Measurements from ENCODE around the gene EEF1AKMT2.

The EEF1AKMT2 gene

DNA sequence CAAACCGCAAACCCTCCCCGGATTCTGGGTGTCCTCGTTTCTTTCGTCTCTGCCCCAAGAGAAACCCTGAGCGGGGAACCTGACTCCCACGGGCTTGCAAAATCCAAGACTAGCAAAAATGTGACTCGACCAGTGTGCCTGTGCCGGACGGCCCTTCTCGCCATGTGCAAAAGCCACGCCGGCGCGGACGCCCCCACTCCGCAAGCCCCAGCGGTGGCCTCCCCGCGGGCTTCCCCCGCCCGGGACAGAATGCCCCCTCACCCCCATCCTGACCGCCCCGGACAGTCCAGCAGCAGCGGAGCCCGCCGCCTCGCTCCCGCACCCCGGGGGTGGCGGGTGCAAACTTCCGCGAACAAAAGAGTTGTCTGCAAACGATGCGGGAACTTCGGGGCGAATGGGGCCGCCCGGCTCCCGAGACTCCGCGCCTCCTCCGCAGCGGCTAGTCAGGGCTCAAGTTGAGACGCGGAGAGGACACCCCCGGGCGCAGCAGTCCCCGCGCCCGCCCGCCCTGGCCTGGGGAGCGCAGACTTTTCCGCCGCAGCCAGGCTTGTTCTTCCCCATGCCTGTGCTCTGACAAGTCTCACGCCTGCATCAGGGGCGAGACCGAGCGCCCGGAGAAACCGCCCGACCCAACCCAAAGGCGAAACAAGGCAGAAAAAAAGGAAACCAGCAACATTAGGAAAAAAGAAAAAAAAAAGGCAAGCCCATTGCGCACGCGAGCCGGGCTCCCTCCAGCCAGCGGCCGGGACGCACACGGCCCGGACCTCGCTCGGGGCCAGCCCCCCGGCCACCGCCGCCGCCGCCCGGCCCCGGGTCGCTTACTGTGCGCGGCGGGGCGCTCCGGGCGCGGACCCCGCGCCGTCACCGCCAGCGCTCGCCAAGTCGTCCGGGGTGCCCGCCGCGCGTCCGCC, 48.2 kb downstream of the EEF1AKMT2 start:
- no peak for DNase-seq (ENCODE audit: extremely low read depth, low read depth)
- TF ChIP-seq CTCF (IDR thresholded peaks at IDR 0.05; ENCODE audit: low read depth, low read length, missing control alignments): no peak
- peak overlapping the region; percentile 79 for H3K4me3 ChIP-seq (replicated peaks; ENCODE audit: low read depth, low read length)

DNA sequence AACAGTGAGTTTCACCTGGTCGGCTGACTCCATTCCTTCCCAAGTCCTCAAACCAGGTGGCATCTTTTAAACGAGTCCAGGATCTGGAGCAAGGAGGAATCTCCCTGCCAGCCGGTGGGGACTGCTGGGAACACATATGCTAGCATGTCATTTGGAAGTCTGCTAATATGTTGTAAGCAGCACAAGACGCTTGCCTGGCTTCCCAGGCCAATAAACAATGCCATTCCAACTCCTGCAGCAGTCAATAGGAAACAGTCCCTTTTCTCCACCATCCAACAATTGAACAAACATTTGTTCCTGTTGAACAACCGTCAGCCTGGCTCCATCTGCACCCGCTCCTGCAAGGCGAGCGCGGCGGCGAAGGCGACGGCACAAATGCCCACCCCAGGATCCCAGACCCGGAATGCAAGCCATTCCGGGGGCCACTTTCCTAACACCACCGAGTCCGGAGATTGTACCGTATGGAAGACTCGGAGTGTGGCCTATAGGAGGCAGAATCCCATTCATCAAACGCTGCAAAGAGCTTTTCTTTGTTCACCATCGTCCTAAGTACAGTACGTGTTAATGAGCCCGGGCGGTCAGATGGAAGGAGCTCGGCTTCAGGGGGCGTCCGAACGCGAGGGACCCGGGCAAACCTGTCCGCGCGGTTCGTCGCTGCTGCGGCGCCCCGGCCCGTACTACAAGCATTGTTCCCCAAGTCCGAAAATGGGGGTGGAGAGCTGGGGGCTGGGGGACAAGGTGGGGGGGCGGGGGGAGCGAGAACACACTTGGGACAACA, 49.1 kb downstream of the EEF1AKMT2 start:
- no peak for DNase-seq (ENCODE audit: extremely low read depth, low read depth)
- peak; percentile 35 for TF ChIP-seq CTCF (IDR thresholded peaks at IDR 0.05; ENCODE audit: low read depth, low read length, missing control alignments)

DNA sequence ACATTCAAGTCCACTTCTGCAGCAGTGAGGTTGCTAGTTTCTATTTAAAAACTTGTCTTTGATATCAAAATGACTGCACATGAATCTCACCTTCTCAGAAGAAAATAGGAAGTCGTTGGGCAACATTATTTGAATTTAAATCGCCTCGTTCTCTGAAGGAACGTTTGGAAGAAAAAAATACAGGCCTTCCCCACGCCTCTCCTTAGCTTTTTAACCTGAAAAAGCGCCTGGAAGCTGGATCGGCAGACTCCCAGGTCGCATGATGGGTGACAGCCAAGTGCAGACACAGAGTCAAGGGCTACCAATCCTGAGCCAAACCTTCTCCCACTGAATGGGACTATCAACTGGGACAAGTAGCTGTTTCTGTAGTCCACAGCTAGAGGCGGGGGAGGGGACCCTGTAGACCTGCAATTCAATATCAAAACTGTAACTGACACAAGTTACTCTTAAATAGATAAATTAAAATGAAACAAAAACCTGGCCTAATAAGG, 49.7 kb downstream of the EEF1AKMT2 start:
- DNase-seq (ENCODE audit: extremely low read depth, low read depth): no peak
- no peak for TF ChIP-seq CTCF (IDR thresholded peaks at IDR 0.05; ENCODE audit: low read depth, low read length, missing control alignments)
- peak overlapping the region; percentile 79 for H3K4me3 ChIP-seq (replicated peaks; ENCODE audit: low read depth, low read length)

More for the DNA sequence above, 49.1 kb downstream of the EEF1AKMT2 start:
- peak overlapping the region; percentile 79 for H3K4me3 ChIP-seq (replicated peaks; ENCODE audit: low read depth, low read length)

DNA sequence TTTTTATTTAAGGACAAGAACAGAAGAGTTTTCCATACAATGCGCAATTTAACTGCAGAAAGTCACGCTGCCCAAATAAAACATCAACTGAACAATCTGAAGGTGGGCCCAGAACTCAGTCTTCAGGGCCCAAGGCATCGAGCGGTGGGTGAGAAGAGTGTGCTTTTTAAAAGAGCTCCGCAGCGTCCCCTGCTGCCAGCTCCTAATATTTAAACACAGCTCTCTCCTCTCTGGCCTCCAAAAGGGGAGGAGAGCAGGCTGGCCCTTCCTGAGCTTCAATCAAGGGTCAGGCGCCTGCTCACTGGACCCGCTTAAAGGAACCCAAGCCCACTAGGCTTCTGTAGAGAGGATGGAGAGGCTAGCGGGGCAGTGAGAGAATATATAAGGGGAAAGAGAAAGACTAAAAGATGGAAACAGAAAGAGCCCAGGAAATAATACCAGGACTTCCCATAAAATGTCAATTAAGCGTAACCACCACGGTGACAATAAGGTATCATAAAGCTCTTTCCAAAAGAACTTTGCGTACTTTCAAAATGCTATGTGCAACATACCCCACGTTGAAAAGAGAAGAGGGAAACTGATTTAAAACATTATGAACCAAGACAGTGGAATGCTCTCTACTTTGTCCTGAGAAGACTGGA, 50.3 kb downstream of the EEF1AKMT2 start:
- TF ChIP-seq CTCF (IDR thresholded peaks at IDR 0.05; ENCODE audit: low read depth, low read length, missing control alignments): peak; percentile 71
- DNase-seq (ENCODE audit: extremely low read depth, low read depth): peak; percentile 49
- peak overlapping the region; percentile 79 for H3K4me3 ChIP-seq (replicated peaks; ENCODE audit: low read depth, low read length)

GRCh38 chr10:124740369-124741280, 51.1 kb downstream of the EEF1AKMT2 start:
- H3K4me3 ChIP-seq (replicated peaks; ENCODE audit: low read depth, low read length): peak overlapping the region; percentile 79
- no peak for DNase-seq (ENCODE audit: extremely low read depth, low read depth)
- no peak for TF ChIP-seq CTCF (IDR thresholded peaks at IDR 0.05; ENCODE audit: low read depth, low read length, missing control alignments)

Measured in HFF-Myc (cell line).